ENCODE measurements around the gene MISP. TPM values are rescaled to one million over a fixed set of nuclear protein-coding genes. Genes with fewer than 3 reads are reported as not detected.
A peak's percentile ranks its signal among the peaks of the same experiment; 100 is the strongest.

Gene MISP
- total and polyA plus RNA-seq, 9 of the 15 experiments (the other 6 are each of a cell fraction or from before 2014, with no cell fraction given), result 0.04 to 0.29 (median 0.05) TPM; not detected in 5

DNA sequence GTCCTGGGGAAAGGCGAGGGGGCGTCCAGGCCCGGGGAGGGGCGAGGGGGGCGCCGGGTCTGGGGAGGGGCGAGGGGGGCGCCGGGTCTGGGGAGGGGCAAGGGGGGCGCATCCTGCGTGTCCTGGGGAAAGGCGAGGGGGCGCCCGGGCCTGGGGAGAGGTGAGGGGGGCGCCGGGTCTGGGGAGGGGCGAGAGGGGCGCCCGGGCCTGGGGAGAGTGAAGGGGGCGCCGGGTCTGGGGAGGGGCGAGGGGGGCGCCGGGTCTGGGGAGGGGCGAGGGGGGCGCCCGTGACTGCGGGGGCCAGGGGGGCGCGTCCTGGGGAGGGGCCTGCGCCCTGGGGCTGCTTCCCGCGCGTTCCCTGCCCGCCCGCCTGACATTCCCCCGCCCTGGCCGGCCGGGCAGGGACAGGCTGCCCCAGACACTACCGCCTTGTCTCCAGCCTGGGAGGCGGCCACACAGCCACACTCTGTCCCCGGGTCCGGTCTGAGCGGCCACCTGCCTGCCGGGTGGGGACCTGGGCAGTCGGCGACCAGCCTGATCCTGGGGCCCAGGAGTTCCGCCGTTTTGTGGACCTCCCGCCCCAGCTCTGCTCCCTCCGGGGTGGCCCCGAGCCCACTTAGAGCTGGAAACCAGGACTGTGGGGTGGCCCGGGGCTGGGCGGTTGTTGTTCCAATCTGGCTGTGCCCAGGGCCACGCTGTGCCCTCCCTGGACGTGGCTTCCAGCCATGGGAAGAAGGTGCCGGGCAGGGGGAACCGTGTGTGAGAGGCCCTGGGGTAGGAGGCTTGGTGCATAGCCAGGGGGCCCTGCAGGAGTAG, 30.4 kb upstream of the MISP start:
- H3K9ac ChIP-seq (ENCODE audit: insufficient read depth in 1 of 2, low read depth in 2 of 2, low read length in 2 of 2), result no peak overlapping the region; a peak in 1 of 4 replicates
- ChIA-PET CTCF (ENCODE audit: low intra/inter-chr PET ratio) (no interaction called here), POLR2A (no interaction called here)
- FAIRE-seq (no peak), ATAC-seq (no peak; the same call in 2 of the 3 replicates), DNase-seq (ENCODE audit: extremely low read depth in 1 of 4, low spot score in 3 of 4) (no peak)
- no TSS peak for BruUV-seq (replicated peaks)
- no peaks in the 10 kb centered on the region for H3K9me3 ChIP-seq (replicated peaks; ENCODE audit: control insufficient read depth, insufficient read depth, low read depth, low read length)
- H3K79me2 ChIP-seq (ENCODE audit: control insufficient read depth, insufficient read depth, low read length), result no peaks in the 10 kb centered on the region
- H3K4me3 ChIP-seq, result no peak overlapping the region
- H3K36me3 ChIP-seq (ENCODE audit: control insufficient read depth, insufficient read depth, low read length), result no peaks in the 10 kb centered on the region
- WGBS (ENCODE audit: insufficient coverage, low coverage, missing lambda C conversion rate), result 42% methylated on average over 19 of the region's 58 CpGs
- no peak overlapping the region for H3K4me2 ChIP-seq (ENCODE audit: insufficient read depth, low read length)
- peaks cover 0 to 46% of the 10 kb centered on the region in 2 experiments; a peak in 2 of 5 replicates for H3K4me1 ChIP-seq (replicated peaks in 1 of 2; ENCODE audit: control insufficient read depth in 2 of 2, insufficient read depth in 2 of 2, low read length in 2 of 2)
- intact Hi-C loops (cut with micrococcal nuclease) (no loop called here), in situ Hi-C loops (cut with MboI) (no loop called here)
- TF ChIP-seq ZBTB33 (CRISPR knock-in tag; IDR thresholded peaks at IDR 0.05) (peak; percentile 37; the same call in 1 of the 2 replicates), SRSF1 (IDR thresholded peaks at IDR 0.05; ENCODE audit: low read depth, low read length) (no peak)
- H3K27ac ChIP-seq (ENCODE audit: extremely low read depth, low read depth, low read length), result no peak overlapping the region
- H4K20me1 ChIP-seq (replicated peaks; ENCODE audit: control insufficient read depth, insufficient read depth, low read length), result no peaks in the 10 kb centered on the region
- H3K27me3 ChIP-seq (ENCODE audit: control insufficient read depth in 2 of 2, insufficient read depth in 2 of 2, low read length in 2 of 2), result no peaks in the 10 kb centered on the region
- H2AFZ ChIP-seq (ENCODE audit: low read depth, low read length), result no peak overlapping the region
- no peaks in the 10 kb centered on the region for H3K9me1 ChIP-seq (ENCODE audit: control insufficient read depth, insufficient read depth, low read length)
